A172 (cell line): ENCODE results near the gene UNK. TPM values are rescaled to one million over a fixed set of nuclear protein-coding genes. Genes with fewer than 3 reads are reported as not detected.

Source experiments
- DNase-seq: peaks from one replicate; pipeline ENCODE4 v3.0.0-alpha.2; 2015; ENCODE audit warnings: low spot score
- total RNA-seq: library from RNA; depleted of rRNA; stranded (reverse); fragments of >200 nt; shearing (Covaris generic); gene quantifications from 2 replicates; pipeline ENCODE4 v1.2.3, GENCODE V29; 2014

The UNK gene
- total RNA-seq, 1 experiment from 2014 or later: 52.7 TPM

- no peak for DNase-seq
Observed at GRCh38 chr17:75820094-75821080, 35.8 kb downstream of the UNK start.

GRCh38 chr17:75821552-75821951, 36.9 kb downstream of the UNK start:
- no peak for DNase-seq

- DNase-seq: no peak
Observed at GRCh38 chr17:75822119-75822799, 37.7 kb downstream of the UNK start.

- no peak for DNase-seq
Observed at GRCh38 chr17:75822800-75823166, 38.2 kb downstream of the UNK start.

- DNase-seq: no peak
Observed at GRCh38 chr17:75823257-75824041, 38.8 kb downstream of the UNK start.

- DNase-seq: no peak
Observed at GRCh38 chr17:75824050-75824552, 39.5 kb downstream of the UNK start.

- no peak for DNase-seq
Observed at GRCh38 chr17:75824666-75825065, 40.1 kb downstream of the UNK start.

GRCh38 chr17:75825149-75825552, 40.5 kb downstream of the UNK start:
- no peak for DNase-seq

- DNase-seq: no peak
Observed at GRCh38 chr17:75825748-75826370, 41.3 kb downstream of the UNK start.

- no peak for DNase-seq
Observed at GRCh38 chr17:75826561-75827307, 42.1 kb downstream of the UNK start.

- DNase-seq: no peak
Observed at GRCh38 chr17:75827308-75828075, 42.9 kb downstream of the UNK start.

GRCh38 chr17:75828076-75828400, 43.4 kb downstream of the UNK start:
- no peak for DNase-seq

GRCh38 chr17:75828741-75829140, 44.1 kb downstream of the UNK start:
- DNase-seq: no peak

GRCh38 chr17:75829747-75830146, 45.1 kb downstream of the UNK start:
- DNase-seq: no peak

GRCh38 chr17:75830164-75831031, 45.8 kb downstream of the UNK start:
- DNase-seq: no peak

GRCh38 chr17:75831032-75831571, 46.5 kb downstream of the UNK start:
- no peak for DNase-seq

GRCh38 chr17:75832164-75832651, 47.6 kb downstream of the UNK start:
- peak; percentile 98 for DNase-seq

GRCh38 chr17:75832652-75833400, 48.2 kb downstream of the UNK start:
- peak; percentile 51 for DNase-seq
